Mucosa of stomach (tissue), 1 donor: Measurements from ENCODE around the gene ETV6.

Source experiments
- H3K27me3 ChIP-seq: one replicate; pipeline ENCODE4 v1.7.0; 2013; ENCODE audit warnings: mild to moderate bottlenecking, low read length; ENCODE audit not compliant: control insufficient read depth, insufficient read depth
- H3K36me3 ChIP-seq: one replicate; pipeline ENCODE4 v1.7.0; 2013; ENCODE audit warnings: low read length; ENCODE audit not compliant: control insufficient read depth, insufficient read depth
- H3K4me1 ChIP-seq: one replicate; pipeline ENCODE4 v1.7.0; 2013; ENCODE audit warnings: mild to moderate bottlenecking, low read length; ENCODE audit not compliant: control insufficient read depth, insufficient read depth
- H3K4me3 ChIP-seq: one replicate; pipeline ENCODE4 v1.7.0; 2013; ENCODE audit warnings: low read length
- H3K9ac ChIP-seq: one replicate; pipeline ENCODE4 v1.7.0; 2013; ENCODE audit warnings: mild to moderate bottlenecking, low read length, moderate library complexity
- H3K9me3 ChIP-seq: one replicate; pipeline ENCODE4 v1.7.0; 2013; ENCODE audit warnings: mild to moderate bottlenecking, low read length, moderate library complexity; ENCODE audit not compliant: control insufficient read depth
- donor health status: Pancreatic carcinoma.

Gene ETV6

DNA sequence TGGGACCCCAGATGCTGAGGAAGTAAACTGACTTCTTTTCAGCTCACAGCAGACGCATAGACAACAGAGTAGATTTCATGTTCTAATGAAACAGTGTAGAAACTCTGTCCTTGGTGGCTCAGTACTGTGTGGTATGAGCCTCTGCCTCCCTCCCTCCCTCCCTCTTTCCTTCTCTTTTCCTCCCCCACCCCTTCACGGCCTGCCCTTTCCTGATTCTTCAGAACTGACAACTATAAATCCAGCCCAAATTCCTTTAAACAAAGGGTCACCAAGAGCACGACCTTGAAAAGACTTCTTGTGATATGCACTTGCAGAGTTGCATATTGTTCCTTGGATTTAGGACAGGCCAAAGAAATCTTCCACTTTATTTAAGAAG, 164.0 kb downstream of the ETV6 start:
- H3K9ac ChIP-seq = peak overlapping the region; percentile 45
- H3K4me1 ChIP-seq = peaks cover 21% of the 10 kb centered on the region
- H3K27me3 ChIP-seq = no peaks in the 10 kb centered on the region
- H3K4me3 ChIP-seq = no peak overlapping the region
- H3K9me3 ChIP-seq = no peaks in the 10 kb centered on the region
- no peaks in the 10 kb centered on the region for H3K36me3 ChIP-seq

DNA sequence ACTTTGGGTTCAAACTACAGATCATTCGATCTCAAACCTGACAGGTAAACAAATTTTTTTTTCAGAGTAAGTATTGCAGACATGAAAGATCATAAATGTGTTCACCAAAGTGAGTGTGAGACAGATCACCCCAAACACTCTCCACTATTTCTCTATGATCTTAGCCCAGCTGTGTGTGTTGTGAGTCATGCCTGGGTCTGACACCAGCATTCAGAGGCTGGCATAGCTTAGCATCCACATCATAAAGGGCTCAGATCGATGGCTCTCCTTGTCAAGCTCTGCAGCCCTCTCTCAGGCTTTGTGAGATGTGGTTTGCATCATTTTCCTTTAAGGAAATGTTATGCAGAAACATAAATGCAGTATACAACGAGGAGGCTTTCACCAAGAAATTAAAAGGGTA, 164.9 kb downstream of the ETV6 start:
- H3K9ac ChIP-seq = no peak overlapping the region

DNA sequence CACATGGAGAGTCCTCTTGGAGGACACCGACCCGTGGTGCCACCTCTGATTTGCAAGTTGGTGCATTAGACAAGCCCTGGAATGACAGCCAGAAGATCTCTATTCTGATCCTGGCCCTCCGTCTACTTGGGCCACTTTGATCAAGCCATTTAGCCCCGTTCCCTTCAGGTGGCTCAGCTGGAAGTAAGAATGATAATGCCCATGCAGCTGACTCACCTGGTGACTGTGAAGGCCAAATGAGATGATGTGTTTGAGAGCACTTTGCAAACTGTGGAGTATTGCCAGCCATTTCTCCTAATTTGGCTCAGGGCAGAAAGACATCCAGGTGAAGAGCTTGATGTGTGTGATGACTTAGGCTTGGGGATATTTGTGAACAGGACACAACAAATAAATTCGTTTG, 165.9 kb downstream of the ETV6 start:
- Histone ChIP-seq H3K27me3 (no peaks in the 10 kb centered on the region), H3K4me3 (no peak overlapping the region), H3K36me3 (no peaks in the 10 kb centered on the region), H3K4me1 (peaks cover 21% of the 10 kb centered on the region), H3K9me3 (no peaks in the 10 kb centered on the region), H3K9ac (no peak overlapping the region)

More for the DNA sequence above, 164.9 kb downstream of the ETV6 start:
- H3K27me3 ChIP-seq = no peaks in the 10 kb centered on the region
- no peaks in the 10 kb centered on the region for H3K9me3 ChIP-seq
- peaks cover 21% of the 10 kb centered on the region for H3K4me1 ChIP-seq
- H3K4me3 ChIP-seq = no peak overlapping the region
- H3K36me3 ChIP-seq = no peaks in the 10 kb centered on the region

GRCh38 chr12:11819643-11820042, 170.2 kb downstream of the ETV6 start:
- no peak overlapping the region for H3K4me3 ChIP-seq
- no peaks in the 10 kb centered on the region for H3K27me3 ChIP-seq
- no peaks in the 10 kb centered on the region for H3K4me1 ChIP-seq

GRCh38 chr12:11820476-11820875, 171.0 kb downstream of the ETV6 start:
- Histone ChIP-seq H3K4me1 (no peaks in the 10 kb centered on the region), H3K9me3 (no peaks in the 10 kb centered on the region), H3K27me3 (no peaks in the 10 kb centered on the region), H3K4me3 (no peak overlapping the region), H3K9ac (no peak overlapping the region), H3K36me3 (no peaks in the 10 kb centered on the region)

More at GRCh38 chr12:11819643-11820042, 170.2 kb downstream of the ETV6 start:
- Histone ChIP-seq H3K9me3 (no peaks in the 10 kb centered on the region), H3K36me3 (no peaks in the 10 kb centered on the region), H3K9ac (no peak overlapping the region)

- Histone ChIP-seq H3K9me3 (no peaks in the 10 kb centered on the region), H3K4me1 (no peaks in the 10 kb centered on the region), H3K4me3 (no peak overlapping the region), H3K9ac (no peak overlapping the region), H3K36me3 (no peaks in the 10 kb centered on the region), H3K27me3 (no peaks in the 10 kb centered on the region)
Measured at GRCh38 chr12:11821386-11822080, 172.1 kb downstream of the ETV6 start.

GRCh38 chr12:11822081-11822834, 172.8 kb downstream of the ETV6 start:
- no peak overlapping the region for H3K9ac ChIP-seq
- H3K4me1 ChIP-seq = no peaks in the 10 kb centered on the region
- H3K4me3 ChIP-seq = no peak overlapping the region

DNA sequence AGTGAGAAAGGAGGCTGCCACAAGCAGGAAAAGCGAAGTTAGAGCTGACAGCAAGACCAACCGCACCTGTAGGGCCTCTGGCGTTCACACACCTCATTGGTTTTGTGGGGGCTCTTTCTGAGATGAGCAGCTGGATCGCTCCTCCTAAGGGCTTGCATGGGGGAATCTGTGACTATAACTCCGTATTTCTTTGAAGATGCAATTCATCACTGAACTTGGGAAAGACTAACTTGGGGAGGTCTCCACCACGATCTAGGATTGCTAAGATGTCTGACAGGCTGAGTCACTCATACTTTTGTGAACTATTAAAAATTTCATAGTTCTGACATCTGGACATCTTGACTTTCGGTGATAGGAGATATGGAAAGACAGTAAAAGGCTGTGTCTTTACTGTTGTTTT, 173.6 kb downstream of the ETV6 start:
- no peaks in the 10 kb centered on the region for H3K9me3 ChIP-seq
- H3K27me3 ChIP-seq = no peaks in the 10 kb centered on the region
- no peak overlapping the region for H3K4me3 ChIP-seq
- H3K36me3 ChIP-seq = no peaks in the 10 kb centered on the region
- no peaks in the 10 kb centered on the region for H3K4me1 ChIP-seq
- H3K9ac ChIP-seq = no peak overlapping the region

More at GRCh38 chr12:11822081-11822834, 172.8 kb downstream of the ETV6 start:
- H3K36me3 ChIP-seq = no peaks in the 10 kb centered on the region
- H3K9me3 ChIP-seq = no peaks in the 10 kb centered on the region
- no peaks in the 10 kb centered on the region for H3K27me3 ChIP-seq

DNA sequence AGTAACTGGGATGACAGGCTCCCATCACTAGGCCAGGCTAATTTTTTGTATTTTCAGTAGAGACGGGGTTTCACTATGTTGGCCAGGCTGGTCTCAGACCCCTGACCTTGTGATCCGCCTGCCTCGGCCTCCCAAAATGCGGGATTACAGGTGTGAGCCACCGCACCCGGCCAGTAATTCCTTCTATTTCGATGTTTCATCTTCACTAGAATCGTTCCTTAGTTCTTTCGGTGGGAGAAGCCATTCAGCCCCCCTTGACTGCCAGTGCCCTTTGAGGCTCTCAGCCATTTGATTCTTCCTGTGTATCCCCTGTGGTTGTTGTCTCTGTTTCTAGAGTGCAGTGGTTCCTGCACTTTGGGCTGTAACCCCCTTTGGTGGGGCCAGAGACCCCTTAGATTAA, 174.1 kb downstream of the ETV6 start:
- Histone ChIP-seq H3K4me1 (no peaks in the 10 kb centered on the region), H3K9ac (no peak overlapping the region), H3K4me3 (no peak overlapping the region), H3K27me3 (no peaks in the 10 kb centered on the region), H3K36me3 (no peaks in the 10 kb centered on the region), H3K9me3 (no peaks in the 10 kb centered on the region)

DNA sequence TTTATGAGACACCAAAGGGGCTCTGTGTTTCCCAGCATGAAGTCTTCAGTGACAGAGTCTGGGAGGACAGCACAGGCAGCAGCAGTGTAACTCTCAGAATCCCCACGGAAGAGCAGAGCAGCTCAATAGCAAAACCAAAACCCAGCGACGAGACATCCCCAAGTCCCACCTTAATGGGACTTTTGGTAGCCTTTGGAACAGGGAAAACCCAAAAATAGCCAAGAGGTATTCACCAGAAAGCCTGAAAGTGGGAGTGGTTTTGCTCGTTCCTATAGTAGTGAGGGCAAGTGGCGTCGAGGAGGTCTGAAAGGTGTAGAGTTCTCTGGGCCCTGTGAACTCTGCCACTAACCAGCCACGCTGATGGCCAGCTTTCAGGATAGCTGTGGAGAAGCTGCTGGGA, 174.6 kb downstream of the ETV6 start:
- Histone ChIP-seq H3K9me3 (no peaks in the 10 kb centered on the region), H3K4me3 (no peak overlapping the region), H3K27me3 (no peaks in the 10 kb centered on the region), H3K36me3 (no peaks in the 10 kb centered on the region), H3K9ac (no peak overlapping the region), H3K4me1 (no peaks in the 10 kb centered on the region)

- H3K4me3 ChIP-seq = no peak overlapping the region
- no peaks in the 10 kb centered on the region for H3K27me3 ChIP-seq
- H3K9me3 ChIP-seq = no peaks in the 10 kb centered on the region
- peaks cover 1% of the 10 kb centered on the region for H3K4me1 ChIP-seq
- no peak overlapping the region for H3K9ac ChIP-seq
- H3K36me3 ChIP-seq = no peaks in the 10 kb centered on the region
Measured at GRCh38 chr12:11824736-11825135, 175.3 kb downstream of the ETV6 start.

- Histone ChIP-seq H3K9me3 (no peaks in the 10 kb centered on the region), H3K4me1 (peaks cover 4% of the 10 kb centered on the region), H3K36me3 (no peaks in the 10 kb centered on the region), H3K4me3 (no peak overlapping the region), H3K27me3 (no peaks in the 10 kb centered on the region), H3K9ac (no peak overlapping the region)
Measured at GRCh38 chr12:11825278-11825677, 175.8 kb downstream of the ETV6 start.
